GM23248 (cell line): ENCODE measurements around the gene SCN11A. TPM values are rescaled to one million over a fixed set of nuclear protein-coding genes. Genes with fewer than 3 reads are reported as not detected.

ENCODE experiments used
- DNase-seq: peaks from one replicate; pipeline ENCODE4 v3.0.0-alpha.2; 2015
- H2AFZ ChIP-seq: fragments of 200-600 bp; sonication (generic); 2 replicates; pipeline ENCODE4 v1.6.1; 2016; ENCODE audit warnings: antibody characterized with exemption
- H3F3A ChIP-seq: fragments of 200-600 bp; sonication (generic); 2 replicates; pipeline ENCODE4 v1.6.1; 2016; ENCODE audit warnings: mild to moderate bottlenecking, antibody characterized with exemption, mixed run types; ENCODE audit not compliant: insufficient read depth
- H3K27ac ChIP-seq: fragments of 200-600 bp; sonication (generic); 2 replicates; pipeline ENCODE4 v1.5.1; 2016; ENCODE audit warnings: mild to moderate bottlenecking
- H3K27me3 ChIP-seq: fragments of 200-600 bp; sonication (generic); replicated peaks from 2 replicates; pipeline ENCODE4 v1.6.1; 2016; ENCODE audit warnings: mild to moderate bottlenecking; ENCODE audit not compliant: insufficient read depth
- H3K36me3 ChIP-seq: fragments of 200-600 bp; sonication (generic); 2 replicates; pipeline ENCODE4 v1.6.1; 2016; ENCODE audit warnings: low read depth, mild to moderate bottlenecking
- H3K4me1 ChIP-seq: fragments of 200-600 bp; sonication (generic); 2 replicates; pipeline ENCODE4 v1.6.1; 2016; ENCODE audit warnings: mild to moderate bottlenecking; ENCODE audit not compliant: insufficient read depth
- H3K4me2 ChIP-seq: fragments of 200-600 bp; sonication (generic); one replicate; pipeline ENCODE4 v1.6.1; 2016; ENCODE audit warnings: mild to moderate bottlenecking; ENCODE audit not compliant: unreplicated experiment
- H3K4me3 ChIP-seq: fragments of 200-600 bp; sonication (generic); 2 replicates; pipeline ENCODE4 v1.5.1; 2016; ENCODE audit warnings: mild to moderate bottlenecking
- H3K79me2 ChIP-seq: fragments of 200-600 bp; sonication (generic); 2 replicates; pipeline ENCODE4 v1.6.1; 2016; ENCODE audit warnings: mild to moderate bottlenecking; ENCODE audit not compliant: insufficient read depth
- H3K9ac ChIP-seq: fragments of 200-600 bp; sonication (generic); 2 replicates; pipeline ENCODE4 v1.6.1; 2016; ENCODE audit warnings: mild to moderate bottlenecking
- H3K9me2 ChIP-seq: fragments of 200-600 bp; sonication (generic); 2 replicates; pipeline ENCODE4 v1.6.1; 2016; ENCODE audit warnings: mixed run types, mild to moderate bottlenecking, moderate library complexity; ENCODE audit not compliant: insufficient read depth
- H3K9me3 ChIP-seq: fragments of 200-600 bp; sonication (generic); one replicate; pipeline ENCODE4 v1.6.1; 2017; ENCODE audit warnings: low read depth
- H4K20me1 ChIP-seq: fragments of 200-600 bp; sonication (generic); 2 replicates; pipeline ENCODE4 v1.6.0; 2016; ENCODE audit not compliant: insufficient read depth
- EZH2 ChIP-seq: fragments of 200-600 bp; sonication (generic); IDR thresholded peaks from 2 replicates; pipeline ENCODE4 v1.6.1; 2018; ENCODE audit warnings: antibody characterized with exemption, mild to moderate bottlenecking; ENCODE audit not compliant: insufficient read depth, poor library complexity, severe bottlenecking
- EZH2phosphoT487 ChIP-seq: fragments of 200-600 bp; sonication (generic); IDR thresholded peaks from 2 replicates; pipeline ENCODE4 v1.6.1; 2018; ENCODE audit warnings: antibody characterized with exemption, moderate library complexity, mild to moderate bottlenecking, low read depth; ENCODE audit not compliant: insufficient read depth
- WGBS, 2 experiments: methylation state at CpG; one replicate each; pipeline ENCODE4 v1.1.6; 2015 to 2017; ENCODE audit warnings: low lambda C conversion rate in 2 of 2, low coverage in 1 of 2; ENCODE audit errors: missing lambda C conversion rate in 2 of 2; 5-methylcytosine and 5-hydroxymethylcytosine counted together
- in situ Hi-C: fragments of 300-500 bp; cut with MboI; formaldehyde crosslinking; loops from 2 replicates; pipeline ENCODE4 v1.15.0; 2020
- polyA plus RNA-seq: library from polyadenylated mRNA; unstranded; fragments of >200 nt; fragmentation: Nextera tagmentation; extraction: Ambion mirVana; gene quantifications from 2 replicates; pipeline ENCODE4 v1.2.1, GENCODE V29; 2016
- small RNA-seq: library from RNA; depleted of rRNA; stranded (forward); fragments of <200 nt; gene quantifications from one replicate; pipeline ENCODE3, GENCODE V24; 2014; ENCODE audit warnings: low read depth, low replicate concordance
- total RNA-seq: library from RNA; depleted of rRNA; stranded (reverse); fragments of >200 nt; shearing (Covaris generic); gene quantifications from 2 replicates; pipeline ENCODE4 v1.2.3, GENCODE V29; 2014; rRNA removed

Gene SCN11A
- total and polyA plus RNA-seq, 2 experiments from 2014 or later: not detected

DNA sequence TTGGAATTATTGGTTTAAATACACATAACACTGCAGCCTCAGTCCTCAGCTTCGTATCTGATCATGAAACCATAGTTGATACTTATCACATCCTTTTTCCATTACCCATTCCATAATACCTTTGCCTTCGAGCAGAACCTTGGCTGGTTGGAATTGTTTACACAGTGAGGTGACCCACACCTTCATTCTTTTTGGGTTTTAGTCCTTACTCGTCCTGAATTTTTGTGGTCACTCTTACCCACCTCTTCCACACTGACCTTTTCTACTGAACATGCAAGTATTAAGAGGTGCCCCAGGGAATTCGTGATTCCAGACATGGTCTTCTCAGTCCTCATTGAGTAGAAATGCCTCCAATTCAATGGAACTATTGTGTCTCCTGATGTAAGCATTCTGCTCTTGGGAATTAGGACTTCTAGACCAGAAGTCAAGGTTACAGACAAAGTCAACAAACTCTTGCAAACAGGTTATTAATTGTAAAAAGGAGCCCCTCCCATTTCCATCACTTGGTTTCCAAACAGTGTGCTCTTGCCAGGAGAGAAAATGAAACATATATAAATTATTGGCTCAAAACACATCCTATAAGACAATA, 37.7 kb downstream of the SCN11A start:
- H3K79me2 ChIP-seq: no peaks in the 10 kb centered on the region
- TF ChIP-seq EZH2phosphoT487: no peak
- no peak for TF ChIP-seq EZH2
- H3K9me3 ChIP-seq: no peaks in the 10 kb centered on the region
- no peak overlapping the region for H3K27ac ChIP-seq
- no peaks in the 10 kb centered on the region for H3K9me2 ChIP-seq
- H3K4me3 ChIP-seq: no peak overlapping the region
- no peak overlapping the region for H2AFZ ChIP-seq
- H3F3A ChIP-seq: no peaks in the 10 kb centered on the region
- no peaks in the 10 kb centered on the region for H4K20me1 ChIP-seq
- no peaks in the 10 kb centered on the region for H3K4me1 ChIP-seq
- no peak for DNase-seq
- H3K36me3 ChIP-seq: no peaks in the 10 kb centered on the region
- H3K9ac ChIP-seq: no peak overlapping the region
- in situ Hi-C loops: no loop called here
- no peak overlapping the region for H3K4me2 ChIP-seq
- peaks cover 10% of the 10 kb centered on the region; the same call in 1 of the 2 replicates for H3K27me3 ChIP-seq
- 12 to 15% methylated on average over 4 of the region's 4 CpGs for WGBS, 2 experiments

DNA sequence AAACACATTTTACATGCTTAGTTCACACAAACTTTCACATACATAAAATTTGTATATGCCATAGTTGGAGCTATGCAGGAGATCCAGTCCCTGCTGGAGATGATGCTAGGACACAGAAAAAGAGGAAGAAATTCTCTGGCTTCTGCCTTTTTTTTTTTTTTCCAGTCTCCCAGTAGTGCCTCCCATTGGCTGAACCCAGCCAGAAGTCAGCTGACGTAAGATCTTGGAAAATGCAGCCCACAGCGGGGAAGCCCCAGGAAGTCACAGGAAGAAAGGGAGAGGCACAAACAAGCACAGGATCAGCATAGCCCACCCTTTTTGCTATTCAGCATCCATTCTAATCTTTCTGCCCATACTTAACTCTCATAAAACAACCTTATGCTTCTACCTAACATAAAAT, 38.5 kb downstream of the SCN11A start:
- 40 to 47% methylated on average over 2 of the region's 2 CpGs for WGBS, 2 experiments
- Histone ChIP-seq H3F3A (no peaks in the 10 kb centered on the region), H3K79me2 (no peaks in the 10 kb centered on the region), H3K27ac (no peak overlapping the region), H4K20me1 (no peaks in the 10 kb centered on the region), H3K4me1 (no peaks in the 10 kb centered on the region), H3K27me3 (peaks cover 16% of the 10 kb centered on the region; the same call in 1 of the 2 replicates), H3K9ac (no peak overlapping the region), H2AFZ (no peak overlapping the region), H3K9me3 (no peaks in the 10 kb centered on the region), H3K4me2 (no peak overlapping the region), H3K9me2 (no peaks in the 10 kb centered on the region), H3K4me3 (no peak overlapping the region), H3K36me3 (no peaks in the 10 kb centered on the region)
- DNase-seq: no peak
- TF ChIP-seq EZH2 (no peak), EZH2phosphoT487 (no peak)
- in situ Hi-C loops: no loop called here

DNA sequence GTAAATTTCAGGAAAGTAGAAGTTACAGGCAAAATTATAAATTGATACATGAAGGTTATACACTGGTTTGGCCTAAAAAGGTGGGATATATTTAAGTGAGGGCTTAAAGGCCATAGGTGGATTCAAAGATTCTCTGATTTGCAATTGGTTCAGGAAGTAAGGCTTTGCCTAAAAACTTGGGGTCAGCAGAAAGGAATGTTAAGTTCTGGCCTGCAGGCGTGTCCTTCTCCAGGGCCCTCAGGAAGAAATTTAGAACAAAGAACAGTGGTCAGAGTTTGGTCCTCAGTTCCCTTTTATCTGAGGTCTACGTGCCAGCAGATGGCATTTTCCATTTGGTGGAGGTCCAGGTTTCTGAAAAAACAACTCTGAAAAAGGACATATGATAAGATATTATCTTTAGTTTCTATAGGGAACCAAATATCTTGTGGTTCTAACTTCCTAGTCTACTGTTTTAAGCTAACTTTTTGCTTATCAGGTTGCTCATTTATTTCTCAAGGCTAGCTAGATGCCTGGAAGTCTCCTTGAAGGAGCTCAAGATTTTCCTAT, 40.5 kb downstream of the SCN11A start:
- in situ Hi-C loops: no loop called here
- H3K4me1 ChIP-seq: no peaks in the 10 kb centered on the region
- no peak overlapping the region for H3K9ac ChIP-seq

GRCh38 chr3:39005295-39005694, 46.4 kb downstream of the SCN11A start:
- Histone ChIP-seq H2AFZ (no peak overlapping the region), H3K4me2 (no peak overlapping the region), H3K9ac (no peak overlapping the region), H3F3A (no peaks in the 10 kb centered on the region), H3K9me3 (no peaks in the 10 kb centered on the region), H3K4me1 (no peaks in the 10 kb centered on the region), H3K9me2 (no peaks in the 10 kb centered on the region), H3K79me2 (no peaks in the 10 kb centered on the region), H4K20me1 (no peaks in the 10 kb centered on the region), H3K27ac (no peak overlapping the region), H3K27me3 (peaks cover 9% of the 10 kb centered on the region; the same call in 1 of the 2 replicates), H3K36me3 (no peaks in the 10 kb centered on the region), H3K4me3 (no peak overlapping the region)
- WGBS, 2 experiments: 31% methylated on average over 2 of the region's 2 CpGs
- TF ChIP-seq EZH2 (no peak), EZH2phosphoT487 (no peak)
- in situ Hi-C loops: no loop called here
- no peak for DNase-seq

More for the DNA sequence above, 40.5 kb downstream of the SCN11A start:
- H2AFZ ChIP-seq: no peak overlapping the region
- peaks cover 9% of the 10 kb centered on the region; the same call in 1 of the 2 replicates for H3K27me3 ChIP-seq
- H4K20me1 ChIP-seq: no peaks in the 10 kb centered on the region
- H3K36me3 ChIP-seq: no peaks in the 10 kb centered on the region
- H3F3A ChIP-seq: no peaks in the 10 kb centered on the region
- no peak overlapping the region for H3K4me3 ChIP-seq
- no peak overlapping the region for H3K4me2 ChIP-seq
- no peak for DNase-seq
- H3K9me3 ChIP-seq: no peaks in the 10 kb centered on the region
- H3K9me2 ChIP-seq: no peaks in the 10 kb centered on the region
- no peaks in the 10 kb centered on the region for H3K79me2 ChIP-seq
- WGBS, 2 experiments: 49 to 56% methylated on average over 2 of the region's 2 CpGs
- H3K27ac ChIP-seq: no peak overlapping the region
- no peak for TF ChIP-seq EZH2phosphoT487

Small RNA genes lying within 50 kb of the gene (small RNA-seq; reads per million reads assigned to genes)
- gene RNU6-1227P: not detected

Other genes starting within 250 kb of the SCN11A start
- not detected in 2 replicates for gene SCN10A, start 235.7 kb downstream of the SCN11A start, total RNA-seq
- gene SCN10A, start 235.7 kb downstream of the SCN11A start, polyA plus RNA-seq: not detected in 2 replicates
- gene WDR48, start 72 bp upstream of the SCN11A start, total RNA-seq: 25.7 and 30.5 TPM in 2 replicates
- gene WDR48, start 72 bp upstream of the SCN11A start, polyA plus RNA-seq: 28.9 and 29.7 TPM in 2 replicates
- 63.8 and 184 TPM in 2 replicates for gene GORASP1, start 55.7 kb upstream of the SCN11A start, total RNA-seq
- 32.7 and 33.1 TPM in 2 replicates for gene GORASP1, start 55.7 kb upstream of the SCN11A start, polyA plus RNA-seq
- gene TTC21A, start 55.7 kb upstream of the SCN11A start, total RNA-seq: 0.25 and 1.2 TPM in 2 replicates
- gene TTC21A, start 55.7 kb upstream of the SCN11A start, polyA plus RNA-seq: 0.76 and 0.94 TPM in 2 replicates
- 22.5 and 23.1 TPM in 2 replicates for gene CSRNP1, start 101.6 kb upstream of the SCN11A start, total RNA-seq
- gene CSRNP1, start 101.6 kb upstream of the SCN11A start, polyA plus RNA-seq: 14.2 and 16.4 TPM in 2 replicates
- gene XIRP1, start 140.7 kb upstream of the SCN11A start, total RNA-seq: not detected in 2 replicates
- not detected in 2 replicates for gene XIRP1, start 140.7 kb upstream of the SCN11A start, polyA plus RNA-seq
- not detected in 2 replicates for gene CX3CR1, start 228.1 kb upstream of the SCN11A start, total RNA-seq
- not detected in 2 replicates for gene CX3CR1, start 228.1 kb upstream of the SCN11A start, polyA plus RNA-seq